ENCODE measurements around the gene NUP98.

DNA sequence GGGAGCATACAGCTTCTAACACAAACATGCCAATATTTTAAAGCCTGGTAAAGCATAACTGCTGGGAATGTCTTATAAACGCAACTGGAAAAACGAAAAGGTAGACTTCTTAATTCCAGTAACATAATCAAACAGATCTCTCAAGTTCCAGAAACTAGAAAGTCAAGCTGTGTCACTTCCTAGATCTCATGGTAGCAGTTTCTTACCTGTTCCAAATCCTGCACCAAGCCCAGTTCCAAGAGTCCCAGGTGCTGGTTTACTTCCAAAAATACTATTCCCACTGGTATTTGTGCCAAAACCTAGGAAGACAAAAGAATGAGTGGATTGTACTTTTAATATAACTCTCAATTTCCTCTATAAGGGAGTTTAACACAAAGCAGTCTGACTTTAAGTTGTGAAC is 44.2 kb downstream of the NUP98 start:
- TF ChIP-seq POLR2A (IDR thresholded peaks at IDR 0.05) (no peak), EP300 (IDR thresholded peaks at IDR 0.05) (no peak)
- TF ChIP-seq, protein P1, sequence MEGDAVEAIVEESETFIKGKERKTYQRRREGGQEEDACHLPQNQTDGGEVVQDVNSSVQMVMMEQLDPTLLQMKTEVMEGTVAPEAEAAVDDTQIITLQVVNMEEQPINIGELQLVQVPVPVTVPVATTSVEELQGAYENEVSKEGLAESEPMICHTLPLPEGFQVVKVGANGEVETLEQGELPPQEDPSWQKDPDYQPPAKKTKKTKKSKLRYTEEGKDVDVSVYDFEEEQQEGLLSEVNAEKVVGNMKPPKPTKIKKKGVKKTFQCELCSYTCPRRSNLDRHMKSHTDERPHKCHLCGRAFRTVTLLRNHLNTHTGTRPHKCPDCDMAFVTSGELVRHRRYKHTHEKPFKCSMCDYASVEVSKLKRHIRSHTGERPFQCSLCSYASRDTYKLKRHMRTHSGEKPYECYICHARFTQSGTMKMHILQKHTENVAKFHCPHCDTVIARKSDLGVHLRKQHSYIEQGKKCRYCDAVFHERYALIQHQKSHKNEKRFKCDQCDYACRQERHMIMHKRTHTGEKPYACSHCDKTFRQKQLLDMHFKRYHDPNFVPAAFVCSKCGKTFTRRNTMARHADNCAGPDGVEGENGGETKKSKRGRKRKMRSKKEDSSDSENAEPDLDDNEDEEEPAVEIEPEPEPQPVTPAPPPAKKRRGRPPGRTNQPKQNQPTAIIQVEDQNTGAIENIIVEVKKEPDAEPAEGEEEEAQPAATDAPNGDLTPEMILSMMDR (IDR thresholded peaks at IDR 0.05): no peak

Measured in ovary (tissue), 3 donors.